Hepatocyte (in vitro differentiated cells): ENCODE measurements around the gene NPC2. TPM values are rescaled to one million over a fixed set of nuclear protein-coding genes. Genes with fewer than 3 reads are reported as not detected.
A peak's percentile ranks its signal among the peaks of the same experiment; 100 is the strongest.

Source experiments
- DNase-seq: peaks from one replicate; pipeline ENCODE4 v3.0.0-alpha.2; 2016; ENCODE audit warnings: low spot score
- H2AFZ ChIP-seq: fragments of 200-600 bp; sonication (generic); 2 replicates; pipeline ENCODE4 v1.6.0; 2016; ENCODE audit warnings: antibody characterized with exemption, mild to moderate bottlenecking
- H3K27ac ChIP-seq: fragments of 200-600 bp; sonication (generic); 2 replicates; pipeline ENCODE4 v1.5.1; 2016; ENCODE audit warnings: mild to moderate bottlenecking
- H3K27me3 ChIP-seq: fragments of 200-600 bp; sonication (generic); 2 replicates; pipeline ENCODE4 v1.6.1; 2016
- H3K36me3 ChIP-seq: fragments of 200-600 bp; sonication (generic); replicated peaks from 2 replicates; pipeline ENCODE4 v1.5.1; 2016; ENCODE audit warnings: low read depth; ENCODE audit not compliant: insufficient read depth
- H3K4me1 ChIP-seq: fragments of 200-600 bp; sonication (generic); 2 replicates; pipeline ENCODE4 v1.5.1; 2016; ENCODE audit warnings: mild to moderate bottlenecking, moderate library complexity; ENCODE audit not compliant: insufficient read depth
- H3K4me2 ChIP-seq: fragments of 200-600 bp; sonication (generic); 2 replicates; pipeline ENCODE4 v1.6.0; 2016
- H3K4me3 ChIP-seq: fragments of 200-600 bp; sonication (generic); 2 replicates; pipeline ENCODE4 v1.5.1; 2016; ENCODE audit warnings: mild to moderate bottlenecking
- H3K79me2 ChIP-seq: fragments of 200-600 bp; sonication (generic); 2 replicates; pipeline ENCODE4 v1.6.0; 2017; ENCODE audit warnings: mild to moderate bottlenecking
- H3K9me2 ChIP-seq: fragments of 200-600 bp; sonication (generic); replicated peaks from 2 replicates; pipeline ENCODE4 v1.6.0; 2017; ENCODE audit warnings: mild to moderate bottlenecking; ENCODE audit not compliant: insufficient read depth
- H3K9me3 ChIP-seq: fragments of 200-600 bp; sonication (generic); 2 replicates; pipeline ENCODE4 v1.5.1; 2016; ENCODE audit warnings: low read depth, mild to moderate bottlenecking
- H4K20me1 ChIP-seq: fragments of 200-600 bp; sonication (generic); 2 replicates; pipeline ENCODE4 v1.6.0; 2016; ENCODE audit warnings: mild to moderate bottlenecking; ENCODE audit not compliant: insufficient read depth, poor library complexity, severe bottlenecking
- CTCF ChIP-seq: fragments of 200-600 bp; sonication (generic); IDR thresholded peaks from 2 replicates; pipeline ENCODE4 v1.5.1; 2016; ENCODE audit warnings: antibody characterized with exemption, mild to moderate bottlenecking; ENCODE audit not compliant: poor library complexity
- EZH2 ChIP-seq: fragments of 200-600 bp; sonication (generic); IDR thresholded peaks from 2 replicates; pipeline ENCODE4 v1.6.1; 2016; ENCODE audit warnings: antibody characterized with exemption, mild to moderate bottlenecking, borderline replicate concordance
- EZH2phosphoT487 ChIP-seq: fragments of 200-600 bp; sonication (generic); IDR thresholded peaks from one replicate; pipeline ENCODE4 v1.6.1; 2018; ENCODE audit warnings: antibody characterized with exemption, mild to moderate bottlenecking, low read depth, moderate library complexity; ENCODE audit not compliant: unreplicated experiment, severe bottlenecking
- WGBS: methylation state at CpG from one replicate; pipeline ENCODE4 v1.1.6; 2016; ENCODE audit warnings: low lambda C conversion rate; ENCODE audit errors: missing lambda C conversion rate; 5-methylcytosine and 5-hydroxymethylcytosine counted together
- polyA plus RNA-seq: library from polyadenylated mRNA; unstranded; fragments of >200 nt; fragmentation: Nextera tagmentation; extraction: Ambion mirVana; gene quantifications from 2 replicates; pipeline ENCODE4 v1.2.1, GENCODE V29; 2016
- total RNA-seq: library from RNA; depleted of rRNA; stranded (reverse); fragments of >200 nt; gene quantifications from 2 replicates; pipeline ENCODE4 v1.2.3, GENCODE V29; 2014

NPC2 gene
- total and polyA plus RNA-seq, 2 experiments from 2014 or later: 602 to 1,339 TPM

DNA sequence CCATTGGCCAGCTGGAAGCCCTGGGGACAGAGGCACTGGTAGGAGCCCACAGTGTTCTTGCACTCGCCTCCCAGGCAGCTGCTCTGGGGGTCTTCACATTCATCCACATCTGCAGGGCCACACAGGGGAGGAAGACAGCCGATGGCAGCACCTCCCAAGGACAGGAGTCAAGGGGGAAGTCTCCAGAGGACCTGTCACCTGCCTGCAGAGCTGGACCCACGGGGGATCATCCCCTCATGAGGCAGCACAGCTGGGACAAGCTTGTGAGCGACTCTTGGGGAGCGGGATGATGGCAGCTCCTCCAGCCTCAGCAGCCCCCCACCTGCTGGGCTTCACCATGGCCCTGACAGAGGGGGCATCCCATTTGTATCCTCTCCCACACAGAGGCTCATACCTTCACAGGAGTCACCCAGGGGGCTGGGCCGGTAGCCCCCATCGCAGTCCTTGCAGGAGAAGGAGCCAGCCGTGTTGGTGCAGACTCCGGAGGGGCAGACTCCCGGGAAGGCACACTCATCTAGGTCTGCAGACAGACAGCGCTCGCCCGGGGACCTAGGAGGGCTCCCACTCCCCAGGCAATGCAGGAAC, 15.8 kb upstream of the NPC2 start:
- WGBS: 84% methylated on average over 12 of the region's 13 CpGs
- Histone ChIP-seq H3K4me1 (no peaks in the 10 kb centered on the region), H3K36me3 (no peaks in the 10 kb centered on the region), H3K27me3 (no peaks in the 10 kb centered on the region), H3K9me3 (no peaks in the 10 kb centered on the region), H3K4me3 (no peak overlapping the region), H4K20me1 (no peaks in the 10 kb centered on the region), H3K4me2 (no peak overlapping the region), H3K79me2 (no peaks in the 10 kb centered on the region), H3K9me2 (no peaks in the 10 kb centered on the region), H3K27ac (no peak overlapping the region), H2AFZ (no peak overlapping the region)
- DNase-seq: no peak
- TF ChIP-seq EZH2phosphoT487 (no peak), CTCF (no peak), EZH2 (no peak)

DNA sequence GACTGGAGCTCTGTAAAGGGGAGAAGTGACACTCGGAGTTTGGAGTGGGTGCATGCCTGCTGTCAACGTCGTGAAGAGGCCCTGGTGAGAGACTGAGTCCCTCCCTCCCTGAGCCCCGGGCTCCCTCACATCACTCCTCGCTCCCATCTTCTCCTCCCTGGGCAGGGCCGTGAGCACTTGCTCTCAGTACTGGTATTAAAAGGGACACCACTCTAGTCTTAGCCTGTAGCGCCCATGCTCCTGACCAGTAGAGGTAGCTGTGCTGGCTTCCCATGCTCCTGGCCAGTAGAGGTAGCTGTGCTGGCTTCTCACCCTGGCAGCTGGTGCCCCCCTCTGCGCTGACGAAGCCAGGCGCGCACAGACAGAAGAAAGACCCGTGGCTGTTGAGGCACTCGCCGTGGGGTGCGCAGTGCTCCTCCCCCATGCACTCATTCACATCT, 15.2 kb upstream of the NPC2 start:
- peak; percentile 42 for DNase-seq
- no peaks in the 10 kb centered on the region for H3K4me1 ChIP-seq
- 41% methylated on average over 14 of the region's 15 CpGs for WGBS
- no peaks in the 10 kb centered on the region for H4K20me1 ChIP-seq
- no peak overlapping the region for H3K27ac ChIP-seq
- no peaks in the 10 kb centered on the region for H3K9me2 ChIP-seq
- H3K4me2 ChIP-seq: no peak overlapping the region
- no peaks in the 10 kb centered on the region for H3K9me3 ChIP-seq
- H2AFZ ChIP-seq: no peak overlapping the region
- H3K27me3 ChIP-seq: no peaks in the 10 kb centered on the region
- TF ChIP-seq CTCF (peak; percentile 36), EZH2phosphoT487 (no peak), EZH2 (no peak)
- H3K79me2 ChIP-seq: no peaks in the 10 kb centered on the region
- H3K4me3 ChIP-seq: no peak overlapping the region
- H3K36me3 ChIP-seq: no peaks in the 10 kb centered on the region

DNA sequence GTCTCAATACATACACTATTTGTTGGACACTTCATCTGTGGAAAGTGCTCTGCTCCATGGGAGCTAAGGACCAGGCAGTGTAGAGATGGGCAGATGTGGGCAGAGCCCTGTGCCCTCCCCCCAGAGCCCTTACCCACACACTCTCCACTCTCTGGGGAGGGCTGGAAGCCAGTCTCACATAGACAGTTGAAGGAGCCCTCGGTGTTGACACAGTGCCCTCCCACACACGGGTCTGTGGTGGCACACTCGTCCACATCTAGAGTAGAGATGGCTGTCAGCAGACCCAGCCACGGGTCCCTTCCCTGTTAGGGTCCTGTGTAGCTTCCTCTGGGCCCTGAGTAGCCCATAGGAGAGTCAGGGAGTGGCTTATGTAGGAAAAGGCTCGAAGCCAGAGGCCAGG, 14.7 kb upstream of the NPC2 start:
- DNase-seq: no peak
- H4K20me1 ChIP-seq: no peaks in the 10 kb centered on the region
- no peak overlapping the region for H3K4me2 ChIP-seq
- no peaks in the 10 kb centered on the region for H3K79me2 ChIP-seq
- H3K9me3 ChIP-seq: no peaks in the 10 kb centered on the region
- no peaks in the 10 kb centered on the region for H3K9me2 ChIP-seq
- H3K36me3 ChIP-seq: no peaks in the 10 kb centered on the region
- H3K4me1 ChIP-seq: no peaks in the 10 kb centered on the region
- H3K27me3 ChIP-seq: no peaks in the 10 kb centered on the region
- TF ChIP-seq EZH2phosphoT487: no peak
- TF ChIP-seq EZH2: no peak
- no peak for TF ChIP-seq CTCF
- H2AFZ ChIP-seq: no peak overlapping the region
- no peak overlapping the region for H3K27ac ChIP-seq
- no peak overlapping the region for H3K4me3 ChIP-seq
- 82% methylated on average over 5 of the region's 5 CpGs for WGBS

DNA sequence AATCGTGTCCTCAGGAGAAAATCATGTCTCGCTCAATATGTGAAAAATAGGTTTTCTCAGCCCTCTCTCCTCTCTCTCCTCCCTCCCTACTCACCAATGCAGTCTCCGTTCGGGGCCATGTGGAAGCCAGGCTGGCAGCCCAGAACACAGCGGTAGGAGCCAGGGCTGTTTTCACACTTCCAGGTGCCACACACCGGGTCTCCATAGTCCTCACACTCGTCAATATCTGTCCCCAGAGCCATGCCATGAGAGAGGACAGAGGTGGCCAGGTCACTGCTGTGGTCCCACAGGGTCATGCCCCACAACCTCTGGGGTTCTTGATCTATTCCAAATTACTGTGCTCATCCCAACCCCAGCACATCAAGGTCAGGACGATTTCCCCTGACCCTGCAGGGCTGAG, 14.0 kb upstream of the NPC2 start:
- Histone ChIP-seq H3K4me1 (no peaks in the 10 kb centered on the region), H3K9me3 (no peaks in the 10 kb centered on the region), H4K20me1 (no peaks in the 10 kb centered on the region), H2AFZ (no peak overlapping the region), H3K27ac (no peak overlapping the region), H3K36me3 (no peaks in the 10 kb centered on the region), H3K9me2 (no peaks in the 10 kb centered on the region), H3K79me2 (no peaks in the 10 kb centered on the region), H3K4me3 (no peak overlapping the region), H3K4me2 (no peak overlapping the region), H3K27me3 (no peaks in the 10 kb centered on the region)
- 87% methylated on average over 8 of the region's 8 CpGs for WGBS
- TF ChIP-seq EZH2phosphoT487 (no peak), EZH2 (no peak), CTCF (no peak)
- DNase-seq: no peak
